ENCODE data around the gene ALKBH1. TPM values are rescaled to one million over a fixed set of nuclear protein-coding genes. Genes with fewer than 3 reads are reported as not detected.

The ALKBH1 gene
- total and polyA plus RNA-seq, 9 of the 15 experiments (the other 6 are each of a cell fraction or from before 2014, with no cell fraction given): 5.3 to 19.4 (median 10.7) TPM

GRCh38 chr14:77722301-77722700 lies 14.5 kb upstream of the ALKBH1 start:
- no peaks in the 10 kb centered on the region for H3K27me3 ChIP-seq (ENCODE audit: control insufficient read depth in 2 of 2, insufficient read depth in 2 of 2, low read length in 2 of 2)
- no peak overlapping the region for H3K9ac ChIP-seq (ENCODE audit: insufficient read depth in 1 of 2, low read depth in 2 of 2, low read length in 2 of 2)
- H3K9me3 ChIP-seq (replicated peaks; ENCODE audit: control insufficient read depth, insufficient read depth, low read depth, low read length): no peaks in the 10 kb centered on the region
- no TSS peak for BruUV-seq (replicated peaks)
- ATAC-seq (no peak), DNase-seq (ENCODE audit: extremely low read depth in 1 of 4, low spot score in 3 of 4) (no peak), FAIRE-seq (no peak)
- in situ Hi-C loops (cut with MboI): no loop called here
- H4K20me1 ChIP-seq (replicated peaks; ENCODE audit: control insufficient read depth, insufficient read depth, low read length): no peaks in the 10 kb centered on the region
- H3K4me1 ChIP-seq (replicated peaks in 1 of 2; ENCODE audit: control insufficient read depth in 2 of 2, insufficient read depth in 2 of 2, low read length in 2 of 2): no peaks in the 10 kb centered on the region
- H3K36me3 ChIP-seq (ENCODE audit: control insufficient read depth, insufficient read depth, low read length): peaks cover 92% of the 10 kb centered on the region
- H3K27ac ChIP-seq (ENCODE audit: extremely low read depth, low read depth, low read length): no peak overlapping the region
- 90% methylated on average over 3 of the region's 3 CpGs for WGBS (ENCODE audit: insufficient coverage, low coverage, missing lambda C conversion rate)
- CTCF ChIA-PET (ENCODE audit: low intra/inter-chr PET ratio): no interaction called here
- H2AFZ ChIP-seq (ENCODE audit: low read depth, low read length): no peak overlapping the region
- TF ChIP-seq, protein P1, sequence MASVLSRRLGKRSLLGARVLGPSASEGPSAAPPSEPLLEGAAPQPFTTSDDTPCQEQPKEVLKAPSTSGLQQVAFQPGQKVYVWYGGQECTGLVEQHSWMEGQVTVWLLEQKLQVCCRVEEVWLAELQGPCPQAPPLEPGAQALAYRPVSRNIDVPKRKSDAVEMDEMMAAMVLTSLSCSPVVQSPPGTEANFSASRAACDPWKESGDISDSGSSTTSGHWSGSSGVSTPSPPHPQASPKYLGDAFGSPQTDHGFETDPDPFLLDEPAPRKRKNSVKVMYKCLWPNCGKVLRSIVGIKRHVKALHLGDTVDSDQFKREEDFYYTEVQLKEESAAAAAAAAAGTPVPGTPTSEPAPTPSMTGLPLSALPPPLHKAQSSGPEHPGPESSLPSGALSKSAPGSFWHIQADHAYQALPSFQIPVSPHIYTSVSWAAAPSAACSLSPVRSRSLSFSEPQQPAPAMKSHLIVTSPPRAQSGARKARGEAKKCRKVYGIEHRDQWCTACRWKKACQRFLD (CRISPR knock-in tag; IDR thresholded peaks at IDR 0.05): no peak
- TF ChIP-seq FOXJ3 (CRISPR knock-in tag; IDR thresholded peaks at IDR 0.05): no peak
- TF ChIP-seq, protein P2, sequence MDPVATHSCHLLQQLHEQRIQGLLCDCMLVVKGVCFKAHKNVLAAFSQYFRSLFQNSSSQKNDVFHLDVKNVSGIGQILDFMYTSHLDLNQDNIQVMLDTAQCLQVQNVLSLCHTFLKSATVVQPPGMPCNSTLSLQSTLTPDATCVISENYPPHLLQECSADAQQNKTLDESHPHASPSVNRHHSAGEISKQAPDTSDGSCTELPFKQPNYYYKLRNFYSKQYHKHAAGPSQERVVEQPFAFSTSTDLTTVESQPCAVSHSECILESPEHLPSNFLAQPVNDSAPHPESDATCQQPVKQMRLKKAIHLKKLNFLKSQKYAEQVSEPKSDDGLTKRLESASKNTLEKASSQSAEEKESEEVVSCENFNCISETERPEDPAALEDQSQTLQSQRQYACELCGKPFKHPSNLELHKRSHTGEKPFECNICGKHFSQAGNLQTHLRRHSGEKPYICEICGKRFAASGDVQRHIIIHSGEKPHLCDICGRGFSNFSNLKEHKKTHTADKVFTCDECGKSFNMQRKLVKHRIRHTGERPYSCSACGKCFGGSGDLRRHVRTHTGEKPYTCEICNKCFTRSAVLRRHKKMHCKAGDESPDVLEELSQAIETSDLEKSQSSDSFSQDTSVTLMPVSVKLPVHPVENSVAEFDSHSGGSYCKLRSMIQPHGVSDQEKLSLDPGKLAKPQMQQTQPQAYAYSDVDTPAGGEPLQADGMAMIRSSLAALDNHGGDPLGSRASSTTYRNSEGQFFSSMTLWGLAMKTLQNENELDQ (CRISPR knock-in tag; IDR thresholded peaks at IDR 0.05; ENCODE audit: borderline replicate concordance): no peak
- no peak for TF ChIP-seq SMAD1 (IDR thresholded peaks at IDR 0.05; ENCODE audit: low read depth, low read length, partially characterized antibody)
- TF ChIP-seq ERF (CRISPR knock-in tag; IDR thresholded peaks at IDR 0.05): no peak
- TF ChIP-seq SLC30A9 (CRISPR knock-in tag; IDR thresholded peaks at IDR 0.05): no peak
- TF ChIP-seq, protein P3, sequence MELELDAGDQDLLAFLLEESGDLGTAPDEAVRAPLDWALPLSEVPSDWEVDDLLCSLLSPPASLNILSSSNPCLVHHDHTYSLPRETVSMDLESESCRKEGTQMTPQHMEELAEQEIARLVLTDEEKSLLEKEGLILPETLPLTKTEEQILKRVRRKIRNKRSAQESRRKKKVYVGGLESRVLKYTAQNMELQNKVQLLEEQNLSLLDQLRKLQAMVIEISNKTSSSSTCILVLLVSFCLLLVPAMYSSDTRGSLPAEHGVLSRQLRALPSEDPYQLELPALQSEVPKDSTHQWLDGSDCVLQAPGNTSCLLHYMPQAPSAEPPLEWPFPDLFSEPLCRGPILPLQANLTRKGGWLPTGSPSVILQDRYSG (tag; conservative IDR thresholded peaks at IDR 0.05; ENCODE audit: low read depth): no peak
- TF ChIP-seq ZNF324 (CRISPR knock-in tag; IDR thresholded peaks at IDR 0.05): no peak
- H3K79me2 ChIP-seq (ENCODE audit: control insufficient read depth, insufficient read depth, low read length): no peaks in the 10 kb centered on the region
- no peaks in the 10 kb centered on the region for H3K9me1 ChIP-seq (ENCODE audit: control insufficient read depth, insufficient read depth, low read length)
- POLR2A ChIA-PET: interaction anchor here (1.3 kb wide), 1 partner anchor 19 kb away, joined by 3 read pairs; no protein-coding TSS in a partner anchor
- no peak overlapping the region for H3K4me2 ChIP-seq (ENCODE audit: insufficient read depth, low read length)
- intact Hi-C loops (cut with micrococcal nuclease): no loop called here
- no peak overlapping the region for H3K4me3 ChIP-seq

Data from K562 (cell line).